Measurements from ENCODE around the gene ENDOU.

Gene ENDOU

DNA sequence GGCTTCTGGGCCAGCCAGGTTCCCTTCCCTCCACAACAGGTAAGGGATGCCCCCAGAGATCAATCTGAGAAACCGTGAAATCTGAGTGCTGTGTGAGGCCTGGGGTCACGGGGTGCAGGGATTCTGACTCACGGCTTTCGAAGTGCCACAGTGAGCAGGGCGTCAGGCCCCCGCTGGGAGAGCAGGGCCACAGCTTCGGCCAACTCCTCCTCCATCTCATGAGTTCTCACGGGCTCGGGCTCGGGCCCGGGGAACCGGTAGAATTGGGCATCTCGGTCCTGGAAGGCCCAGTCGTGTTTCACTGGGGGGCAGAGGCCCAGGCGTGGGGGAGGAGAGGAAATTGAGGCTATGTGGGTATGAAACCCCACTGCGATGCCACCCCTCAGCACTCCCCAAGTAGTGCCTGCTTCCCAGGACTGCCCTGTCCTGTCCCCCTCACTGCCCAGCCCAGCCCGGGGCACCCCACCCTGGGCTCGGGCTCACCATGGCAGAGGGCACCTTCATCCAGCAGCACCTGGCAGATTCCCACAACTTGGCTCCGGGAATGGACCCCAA is 25.7 kb upstream of the ENDOU start:
- peak overlapping the region; percentile 78; the same call in 1 of the 2 replicates for H3K27ac ChIP-seq
- TF ChIP-seq, protein P1, sequence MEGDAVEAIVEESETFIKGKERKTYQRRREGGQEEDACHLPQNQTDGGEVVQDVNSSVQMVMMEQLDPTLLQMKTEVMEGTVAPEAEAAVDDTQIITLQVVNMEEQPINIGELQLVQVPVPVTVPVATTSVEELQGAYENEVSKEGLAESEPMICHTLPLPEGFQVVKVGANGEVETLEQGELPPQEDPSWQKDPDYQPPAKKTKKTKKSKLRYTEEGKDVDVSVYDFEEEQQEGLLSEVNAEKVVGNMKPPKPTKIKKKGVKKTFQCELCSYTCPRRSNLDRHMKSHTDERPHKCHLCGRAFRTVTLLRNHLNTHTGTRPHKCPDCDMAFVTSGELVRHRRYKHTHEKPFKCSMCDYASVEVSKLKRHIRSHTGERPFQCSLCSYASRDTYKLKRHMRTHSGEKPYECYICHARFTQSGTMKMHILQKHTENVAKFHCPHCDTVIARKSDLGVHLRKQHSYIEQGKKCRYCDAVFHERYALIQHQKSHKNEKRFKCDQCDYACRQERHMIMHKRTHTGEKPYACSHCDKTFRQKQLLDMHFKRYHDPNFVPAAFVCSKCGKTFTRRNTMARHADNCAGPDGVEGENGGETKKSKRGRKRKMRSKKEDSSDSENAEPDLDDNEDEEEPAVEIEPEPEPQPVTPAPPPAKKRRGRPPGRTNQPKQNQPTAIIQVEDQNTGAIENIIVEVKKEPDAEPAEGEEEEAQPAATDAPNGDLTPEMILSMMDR (conservative IDR thresholded peaks at IDR 0.05) = no peak

DNA sequence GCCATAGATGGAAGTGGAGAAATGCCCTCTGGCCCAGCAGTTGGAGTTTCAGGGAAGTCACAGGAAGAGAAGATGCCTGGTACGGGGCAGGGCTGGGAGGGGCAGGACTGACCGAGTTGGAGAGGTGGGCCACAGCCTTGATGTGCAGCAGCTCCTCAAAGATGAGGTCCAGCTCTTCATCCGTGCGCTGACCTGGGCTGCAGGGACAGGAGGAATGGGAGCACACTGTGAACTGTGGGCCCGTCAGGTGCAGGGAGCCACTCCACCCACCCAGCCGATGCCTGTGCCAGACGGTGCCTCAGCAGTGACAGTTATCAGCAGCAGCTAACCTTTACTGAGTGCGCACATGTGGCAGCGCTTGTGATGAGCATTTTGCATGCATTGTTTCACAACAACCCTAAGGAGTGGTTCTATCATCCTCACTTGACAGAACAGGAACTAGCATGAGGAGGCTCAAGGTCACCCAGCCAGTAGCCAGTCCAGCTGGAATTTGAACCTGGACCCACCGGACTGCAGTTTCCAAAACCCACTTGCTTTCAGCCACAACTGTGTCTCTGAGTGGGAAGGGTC is 25.0 kb upstream of the ENDOU start:
- H3K27ac ChIP-seq = no peak overlapping the region; the same call in 1 of the 2 replicates
- TF ChIP-seq, protein P1 (conservative IDR thresholded peaks at IDR 0.05) = no peak

DNA sequence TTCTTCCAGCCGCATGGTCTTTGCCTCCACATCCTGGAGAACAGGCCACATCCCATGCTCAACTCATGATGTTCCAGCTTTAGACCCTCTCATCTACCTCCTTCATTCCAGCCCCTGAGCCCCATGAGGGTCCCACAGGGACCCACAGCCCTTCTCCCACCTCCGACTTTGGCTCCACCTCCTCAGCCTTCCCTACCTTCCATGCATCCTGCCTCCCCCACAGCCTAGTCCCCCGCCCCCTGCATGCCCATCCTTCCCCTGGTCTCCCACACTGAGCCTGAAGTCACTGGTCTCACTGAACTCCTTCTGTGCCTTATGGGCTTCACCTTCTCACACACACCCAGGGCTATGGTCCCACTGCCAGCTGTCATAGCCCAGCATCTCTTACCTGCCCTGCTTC is 23.6 kb upstream of the ENDOU start:
- TF ChIP-seq, protein P1 (conservative IDR thresholded peaks at IDR 0.05) = no peak

DNA sequence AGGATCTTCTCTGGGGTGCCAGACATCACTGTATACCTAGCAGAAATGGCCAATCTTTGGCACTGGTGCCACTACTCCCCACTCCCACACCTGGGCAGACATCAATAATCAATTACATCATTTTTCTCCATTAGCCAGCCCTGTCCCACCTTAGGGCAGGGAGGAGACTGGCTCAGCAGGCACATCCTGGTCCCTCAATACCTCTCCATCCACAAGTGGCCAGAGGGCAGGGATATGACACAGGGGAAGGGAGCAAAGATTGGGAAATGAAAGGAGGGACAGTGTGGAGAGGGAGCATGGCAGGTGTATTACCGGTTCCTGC is 23.2 kb upstream of the ENDOU start:
- H3K27ac ChIP-seq = no peak overlapping the region
- TF ChIP-seq, protein P1 (conservative IDR thresholded peaks at IDR 0.05) = no peak

More for the DNA sequence above, 23.6 kb upstream of the ENDOU start:
- no peak overlapping the region for H3K27ac ChIP-seq

DNA sequence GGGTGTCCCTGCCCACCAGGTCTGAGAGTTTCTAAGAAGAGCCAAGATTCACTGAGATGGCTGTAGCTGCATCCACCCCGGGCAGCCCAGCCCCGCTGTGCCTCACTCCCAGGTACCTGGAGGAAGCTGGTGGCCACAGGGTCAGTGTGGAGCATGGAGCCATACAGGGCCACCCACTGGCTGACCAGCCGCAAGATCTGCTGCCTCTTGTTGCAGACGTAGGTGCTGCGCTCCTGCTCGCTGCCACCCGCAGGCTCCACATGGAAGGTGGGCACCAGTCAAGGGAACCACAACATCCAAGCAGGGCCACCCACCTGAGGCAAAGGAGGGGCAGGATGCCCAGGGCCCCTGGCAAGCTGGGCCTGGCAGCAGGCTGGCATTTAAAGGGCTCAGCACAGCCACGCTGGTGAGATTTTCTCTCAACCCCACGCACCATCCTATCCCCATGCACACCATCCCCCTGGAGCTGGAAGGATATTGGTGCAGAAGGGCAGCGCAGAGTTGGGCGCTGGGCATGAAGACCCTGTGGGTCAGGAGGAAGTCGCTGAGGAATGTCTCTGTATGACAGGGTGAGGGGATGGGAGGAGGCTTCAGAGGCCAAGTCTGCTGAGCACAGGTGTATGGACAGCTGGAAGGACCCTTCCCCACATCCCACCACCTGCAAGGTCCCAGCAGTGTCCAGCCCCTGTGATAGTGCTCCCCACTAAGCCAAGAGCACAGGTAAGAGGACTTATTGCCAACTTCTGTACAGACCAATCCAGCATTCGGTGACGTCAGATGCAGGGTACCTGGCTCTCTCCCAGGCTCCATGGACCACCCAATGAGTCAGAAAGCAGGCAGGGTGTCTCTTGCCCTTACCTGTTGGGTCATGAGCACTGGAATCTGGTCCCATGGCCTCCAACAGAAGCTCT is 22.6 kb upstream of the ENDOU start:
- TF ChIP-seq, protein P1 (conservative IDR thresholded peaks at IDR 0.05) = no peak
- H3K27ac ChIP-seq = no peak overlapping the region

DNA sequence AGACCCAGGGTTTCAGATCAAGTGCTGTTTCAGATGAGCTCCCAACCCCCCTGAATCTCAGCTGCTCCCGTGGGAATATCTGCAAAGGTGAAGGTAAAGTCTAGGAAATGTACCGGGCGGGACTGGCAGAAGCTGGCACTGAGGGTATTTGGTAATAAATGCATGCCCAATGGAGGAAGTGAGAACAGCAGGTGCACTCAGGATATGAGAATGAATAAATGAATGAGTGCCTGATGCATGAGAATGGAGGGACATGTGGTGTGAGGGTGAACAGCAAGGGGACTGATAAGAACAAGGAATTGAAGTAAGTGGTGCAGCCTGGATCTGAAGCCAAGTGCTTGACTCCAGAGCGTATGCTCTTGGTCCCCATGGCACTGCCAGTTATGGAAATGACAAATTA is 21.8 kb upstream of the ENDOU start:
- TF ChIP-seq, protein P1 (conservative IDR thresholded peaks at IDR 0.05) = no peak
- H3K27ac ChIP-seq = no peak overlapping the region

DNA sequence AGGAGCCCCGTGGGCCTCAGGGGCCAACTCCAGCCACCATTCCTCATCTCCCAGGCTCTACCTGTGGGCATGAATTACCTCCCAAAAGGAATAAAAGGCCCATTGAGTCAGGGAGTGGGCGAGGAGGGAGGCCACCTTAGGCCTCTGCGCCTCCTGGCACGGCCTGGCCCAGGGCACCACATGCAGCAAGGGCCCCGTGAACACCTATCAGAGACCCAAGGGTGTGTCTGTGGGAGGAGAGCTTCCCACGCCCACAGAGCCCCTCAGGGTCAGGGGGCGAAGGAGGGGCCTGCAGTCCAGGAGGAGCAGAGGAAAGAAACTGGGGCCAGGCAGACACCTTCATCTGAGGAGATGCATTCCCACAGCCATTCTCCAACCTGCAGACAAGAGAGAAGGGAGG is 21.2 kb upstream of the ENDOU start:
- no peak overlapping the region for H3K27ac ChIP-seq
- TF ChIP-seq, protein P1 (conservative IDR thresholded peaks at IDR 0.05) = no peak

Measured in VCaP (cell line).